ENCODE measurements around the gene MAD1L1.

Gene MAD1L1

GRCh38 chr7:1899196-1899595 is 333.5 kb downstream of the MAD1L1 start:
- no peak for DNase-seq

DNA sequence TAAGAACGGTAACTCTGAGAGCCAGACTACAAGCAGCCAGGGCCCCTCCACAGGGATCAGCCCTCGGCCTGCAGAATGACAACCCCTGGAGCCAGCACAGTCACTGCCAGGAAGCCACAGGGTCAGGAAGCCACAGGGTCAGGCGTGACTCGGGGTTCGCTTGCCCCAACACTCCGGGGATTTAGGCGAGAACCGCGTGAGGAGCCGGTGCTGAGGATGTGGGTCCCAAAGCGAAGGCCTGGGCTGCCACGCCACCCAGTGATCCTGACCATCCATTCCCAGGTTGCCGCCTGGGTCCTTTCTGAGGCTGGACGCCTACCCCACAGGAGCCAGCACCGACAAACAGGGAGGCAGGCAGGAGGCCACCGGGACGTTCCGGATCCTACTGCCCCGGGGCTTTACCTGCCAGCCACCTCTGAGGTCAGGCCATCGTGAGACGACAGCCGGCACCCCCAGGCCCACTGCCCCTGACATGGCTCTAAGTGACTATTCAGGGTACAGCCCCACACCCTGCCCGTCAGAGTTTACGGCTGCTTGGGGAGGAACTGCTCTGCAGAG is 334.0 kb downstream of the MAD1L1 start:
- DNase-seq: no peak

GRCh38 chr7:1897861-1898627 is 334.7 kb downstream of the MAD1L1 start:
- DNase-seq: no peak

GRCh38 chr7:1897076-1897860 is 335.5 kb downstream of the MAD1L1 start:
- no peak for DNase-seq

- DNase-seq: no peak
Observed at GRCh38 chr7:1895664-1896515, 336.9 kb downstream of the MAD1L1 start.

GRCh38 chr7:1894906-1895663 is 337.7 kb downstream of the MAD1L1 start:
- no peak for DNase-seq

DNA sequence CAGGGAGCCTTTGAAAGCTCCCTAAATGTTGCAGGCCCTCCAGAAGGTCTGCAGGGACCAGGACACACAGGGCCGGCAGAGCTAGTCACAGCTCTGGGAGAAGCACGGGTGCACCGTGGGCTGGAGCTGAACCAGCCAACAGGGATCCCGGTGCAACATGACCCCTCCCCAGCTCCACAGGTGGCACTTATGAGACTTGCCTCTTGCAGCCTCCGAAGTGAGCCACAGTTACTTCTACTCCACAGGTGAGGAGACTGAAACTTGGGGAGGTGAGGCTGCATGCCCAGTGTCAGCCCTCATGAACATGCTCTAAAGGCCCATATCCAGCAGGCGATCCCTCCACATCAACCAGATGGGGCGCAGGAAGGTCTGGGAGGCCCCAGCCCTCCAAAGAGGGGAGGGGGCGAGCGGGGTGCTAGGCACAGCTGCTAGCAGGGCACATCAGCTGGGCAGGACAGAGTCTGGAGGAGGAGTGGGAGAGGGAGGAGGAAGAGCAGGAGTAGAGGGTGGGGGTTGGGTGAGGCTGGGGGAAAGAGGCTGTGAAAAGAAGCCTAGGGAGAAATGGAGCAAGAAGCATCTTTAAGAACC is 338.3 kb downstream of the MAD1L1 start:
- DNase-seq: no peak

DNA sequence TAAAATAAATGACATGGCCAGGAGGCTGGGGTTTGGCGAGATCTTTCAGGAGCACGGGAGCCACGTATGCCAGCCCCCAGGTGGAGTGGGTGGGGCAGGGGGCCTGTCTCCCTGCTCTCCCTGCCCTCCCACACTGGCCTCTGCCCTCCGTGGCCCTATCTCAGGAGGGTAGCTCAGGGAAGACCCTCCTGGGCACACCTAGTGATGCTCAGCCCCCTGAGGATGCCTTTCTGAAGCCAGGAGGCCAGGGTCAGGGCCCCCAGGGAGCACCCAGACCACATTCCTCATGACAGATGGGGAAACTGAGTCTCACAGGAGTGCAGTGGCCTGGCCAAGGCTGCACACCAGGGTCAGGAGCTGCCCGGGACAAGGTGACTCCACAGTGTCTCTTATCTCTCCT is 339.3 kb downstream of the MAD1L1 start:
- DNase-seq: no peak

GRCh38 chr7:1893036-1893435 is 339.7 kb downstream of the MAD1L1 start:
- DNase-seq: no peak

DNA sequence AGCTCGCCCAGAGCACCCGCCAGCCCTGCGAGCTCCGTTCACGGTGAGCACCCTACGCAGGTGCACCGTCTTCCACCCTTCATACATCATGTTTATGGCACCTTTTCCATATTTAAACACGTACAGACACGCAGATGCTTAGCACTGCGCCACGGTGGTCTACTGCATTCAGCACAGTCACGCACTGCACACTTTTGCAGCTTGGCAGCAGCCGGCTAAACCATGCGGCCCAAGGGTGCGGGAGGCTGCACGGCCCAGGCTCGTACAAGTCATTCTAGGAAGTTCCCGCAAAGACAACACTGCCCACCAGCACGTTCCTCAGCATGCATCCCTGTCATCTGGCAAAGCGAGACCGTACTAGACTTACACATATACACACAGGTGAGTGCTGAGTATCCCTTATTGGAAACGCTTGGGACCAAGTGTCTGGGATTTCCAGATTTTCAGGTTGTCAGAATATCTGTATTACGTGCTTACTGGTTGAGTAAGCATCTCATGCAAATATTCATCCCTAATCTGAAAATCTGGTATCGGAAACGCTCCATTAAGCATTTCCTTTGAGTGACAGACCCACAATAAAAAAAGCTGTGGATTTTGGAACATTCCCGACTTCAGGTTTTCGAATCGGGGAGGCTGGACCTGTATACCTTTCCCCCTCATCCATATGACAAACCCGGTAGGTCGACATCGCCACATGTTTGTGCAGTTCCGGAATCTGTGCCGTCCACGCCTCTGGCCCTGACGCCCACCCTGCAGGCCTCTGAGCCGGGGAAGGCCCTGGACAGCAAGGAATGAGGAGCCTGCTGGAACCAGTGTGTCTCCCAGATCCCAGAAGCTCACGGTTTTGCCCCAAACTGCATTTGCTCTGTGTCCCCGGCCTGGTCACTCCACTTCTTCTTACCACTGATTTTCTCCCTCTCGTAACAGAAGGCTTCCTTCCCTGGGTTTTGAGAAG is 340.5 kb downstream of the MAD1L1 start:
- no peak for DNase-seq

DNA sequence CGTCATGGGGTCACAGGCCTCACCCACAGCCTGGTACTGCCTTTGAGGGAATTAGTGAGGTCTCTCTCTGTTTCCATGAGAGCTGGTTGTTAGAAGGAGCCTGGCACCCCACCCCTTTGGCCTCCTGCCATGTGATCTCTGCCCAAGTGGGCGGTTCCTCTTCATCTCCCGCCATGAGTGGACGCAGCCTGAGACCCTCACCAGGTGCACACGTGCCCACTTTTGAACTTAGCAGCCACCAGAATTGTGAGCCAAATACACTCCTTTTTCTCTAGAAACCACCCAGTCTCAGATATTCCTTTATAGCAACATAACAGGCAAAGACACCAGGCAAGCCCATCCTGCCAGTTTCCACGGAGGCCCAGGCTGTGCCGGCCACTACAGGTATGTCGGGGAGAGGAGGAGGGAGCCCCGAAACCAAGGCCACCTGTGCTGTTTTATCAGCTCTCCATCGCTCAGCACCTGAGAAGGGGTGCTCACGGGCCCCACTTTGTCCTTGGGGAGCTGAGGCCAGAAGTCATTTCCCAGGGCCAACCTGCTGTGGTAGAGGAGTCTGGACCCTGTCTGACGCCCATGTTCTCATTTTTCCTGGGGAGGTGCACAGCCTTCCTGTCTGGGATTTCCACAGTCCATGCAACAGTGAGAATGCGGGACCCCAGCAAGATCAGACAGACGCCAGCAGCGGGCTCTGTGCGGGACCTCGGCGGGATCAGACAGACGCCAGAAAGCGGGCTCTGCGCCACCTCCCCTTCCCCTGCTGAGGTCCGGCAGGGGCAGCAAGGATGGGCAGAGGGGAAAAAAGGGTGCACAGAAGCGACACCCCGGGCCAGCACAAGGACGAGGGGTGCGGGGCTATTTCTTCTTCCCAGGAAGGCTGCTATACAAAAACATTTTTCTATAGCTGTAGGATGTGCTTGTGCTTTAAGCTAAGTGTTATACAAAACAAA is 342.2 kb downstream of the MAD1L1 start:
- DNase-seq: no peak

GRCh38 chr7:1889556-1890181 is 343.1 kb downstream of the MAD1L1 start:
- DNase-seq: no peak

DNA sequence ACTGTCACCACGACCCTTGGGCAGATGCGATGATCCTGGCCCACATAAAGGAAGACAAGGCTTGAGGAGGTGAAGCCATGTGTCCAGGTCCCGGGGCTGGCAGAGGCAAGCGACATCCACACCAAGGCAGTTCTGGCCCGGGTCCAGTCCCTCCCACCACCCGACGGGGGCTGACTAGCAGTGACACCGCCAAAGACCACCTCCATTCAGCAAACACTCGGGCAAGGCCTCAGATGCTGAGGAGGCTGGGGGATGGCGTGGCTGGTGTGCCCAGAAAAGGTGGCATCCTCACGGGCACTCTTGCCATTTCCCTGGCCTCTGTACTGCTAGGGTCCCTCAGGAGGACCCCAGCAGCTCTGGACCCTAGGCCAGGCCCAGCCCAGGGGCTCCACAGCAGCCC is 343.7 kb downstream of the MAD1L1 start:
- DNase-seq: no peak

DNA sequence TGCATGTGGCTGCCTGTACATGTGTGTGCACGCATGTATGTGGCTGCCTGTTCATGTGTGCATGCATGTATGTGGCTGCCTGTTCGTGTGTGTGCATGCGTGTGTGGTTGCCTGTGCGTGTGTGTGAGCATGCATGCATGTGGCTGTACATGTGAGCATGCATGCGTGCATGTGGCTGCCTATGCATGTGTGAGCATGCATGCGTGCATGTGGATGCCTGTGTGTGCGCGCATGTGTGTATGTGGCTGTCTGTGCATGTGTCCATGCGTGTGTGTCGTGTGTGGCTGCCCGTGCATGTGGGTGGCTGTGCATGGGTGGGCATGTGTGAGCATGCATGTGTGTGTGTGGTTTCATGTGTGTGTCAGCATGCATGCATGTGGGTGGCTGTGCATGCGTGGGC is 344.3 kb downstream of the MAD1L1 start:
- no peak for DNase-seq

GRCh38 chr7:1887251-1887650 is 345.5 kb downstream of the MAD1L1 start:
- DNase-seq: no peak

- no peak for DNase-seq
Observed at GRCh38 chr7:1886361-1887064, 346.2 kb downstream of the MAD1L1 start.

GRCh38 chr7:1885465-1886226 is 347.1 kb downstream of the MAD1L1 start:
- DNase-seq: no peak
